ENCODE measurements around the gene USF3.
"Not testable (repeated sequence)": the region's sequence is repeated elsewhere in the genome, so short reads cannot be mapped to it uniquely, and the experiment has no call there.

Gene USF3

GRCh38 chr3:113654310-113654709 is 42.1 kb downstream of the USF3 start:
- Histone ChIP-seq H3K9me3 (ENCODE audit: insufficient read depth, low read depth, low read length) (no peaks in the 10 kb centered on the region), H3K36me3 (ENCODE audit: insufficient read depth, low read length) (peaks cover 8% of the 10 kb centered on the region; the same call in 1 of the 2 replicates), H3K4me3 (ENCODE audit: low read length) (no peak overlapping the region), H3K27ac (ENCODE audit: low read depth, low read length) (no peak overlapping the region), H3K4me1 (ENCODE audit: insufficient read depth, low read length) (no peaks in the 10 kb centered on the region), H3K27me3 (ENCODE audit: insufficient read depth, low read length) (no peaks in the 10 kb centered on the region), H3K9ac (ENCODE audit: low read depth, low read length) (no peak overlapping the region)
- 88% methylated on average over 1 of the region's 1 CpG for WGBS

- no peaks in the 10 kb centered on the region for H3K4me1 ChIP-seq (ENCODE audit: insufficient read depth, low read length)
- peaks cover 19% of the 10 kb centered on the region for H3K9me3 ChIP-seq (ENCODE audit: insufficient read depth, low read depth, low read length)
- no peak overlapping the region for H3K27ac ChIP-seq (ENCODE audit: low read depth, low read length)
- H3K36me3 ChIP-seq (ENCODE audit: insufficient read depth, low read length): no peaks in the 10 kb centered on the region
- H3K27me3 ChIP-seq (ENCODE audit: insufficient read depth, low read length): no peaks in the 10 kb centered on the region
- 96% methylated on average over 6 of the region's 6 CpGs for WGBS
- no peak overlapping the region for H3K4me3 ChIP-seq (ENCODE audit: low read length)
- H3K9ac ChIP-seq (ENCODE audit: low read depth, low read length): no peak overlapping the region
Observed at GRCh38 chr3:113649174-113649845, 47.1 kb downstream of the USF3 start.

GRCh38 chr3:113648524-113648923 is 47.9 kb downstream of the USF3 start:
- H3K27ac ChIP-seq (ENCODE audit: low read depth, low read length): no peak overlapping the region
- H3K36me3 ChIP-seq (ENCODE audit: insufficient read depth, low read length): no peaks in the 10 kb centered on the region
- H3K9ac ChIP-seq (ENCODE audit: low read depth, low read length): no peak overlapping the region
- H3K4me3 ChIP-seq (ENCODE audit: low read length): no peak overlapping the region
- H3K9me3 ChIP-seq (ENCODE audit: insufficient read depth, low read depth, low read length): peaks cover 26% of the 10 kb centered on the region
- no peaks in the 10 kb centered on the region for H3K4me1 ChIP-seq (ENCODE audit: insufficient read depth, low read length)
- no peaks in the 10 kb centered on the region for H3K27me3 ChIP-seq (ENCODE audit: insufficient read depth, low read length)

GRCh38 chr3:113643583-113643982 is 52.9 kb downstream of the USF3 start:
- Histone ChIP-seq H3K36me3 (ENCODE audit: insufficient read depth, low read length) (no peaks in the 10 kb centered on the region), H3K27me3 (ENCODE audit: insufficient read depth, low read length) (no peaks in the 10 kb centered on the region), H3K9me3 (ENCODE audit: insufficient read depth, low read depth, low read length) (peaks cover 26% of the 10 kb centered on the region), H3K27ac (ENCODE audit: low read depth, low read length) (no peak overlapping the region), H3K4me3 (ENCODE audit: low read length) (no peak overlapping the region), H3K9ac (ENCODE audit: low read depth, low read length) (no peak overlapping the region), H3K4me1 (ENCODE audit: insufficient read depth, low read length) (no peaks in the 10 kb centered on the region)
- over 99% methylated on average over 7 of the region's 7 CpGs for WGBS

- 95% methylated on average over 1 of the region's 3 CpGs for WGBS
- no peak overlapping the region for H3K9ac ChIP-seq (ENCODE audit: low read depth, low read length)
- no peak overlapping the region for H3K27ac ChIP-seq (ENCODE audit: low read depth, low read length)
- no peaks in the 10 kb centered on the region for H3K4me1 ChIP-seq (ENCODE audit: insufficient read depth, low read length)
- no peaks in the 10 kb centered on the region for H3K27me3 ChIP-seq (ENCODE audit: insufficient read depth, low read length)
- peaks cover 3% of the 10 kb centered on the region; the same call in 1 of the 2 replicates for H3K9me3 ChIP-seq (ENCODE audit: insufficient read depth, low read depth, low read length)
- no peak overlapping the region for H3K4me3 ChIP-seq (ENCODE audit: low read length)
- no peaks in the 10 kb centered on the region for H3K36me3 ChIP-seq (ENCODE audit: insufficient read depth, low read length)
Observed at GRCh38 chr3:113638910-113639309, 57.5 kb downstream of the USF3 start.

GRCh38 chr3:113637756-113638155 is 58.7 kb downstream of the USF3 start:
- Histone ChIP-seq H3K9me3 (ENCODE audit: insufficient read depth, low read depth, low read length) (no peaks in the 10 kb centered on the region), H3K36me3 (ENCODE audit: insufficient read depth, low read length) (no peaks in the 10 kb centered on the region), H3K27me3 (ENCODE audit: insufficient read depth, low read length) (no peaks in the 10 kb centered on the region), H3K9ac (ENCODE audit: low read depth, low read length) (no peak overlapping the region), H3K4me1 (ENCODE audit: insufficient read depth, low read length) (no peaks in the 10 kb centered on the region), H3K4me3 (ENCODE audit: low read length) (no peak overlapping the region), H3K27ac (ENCODE audit: low read depth, low read length) (no peak overlapping the region)
- 95% methylated on average over 14 of the region's 14 CpGs for WGBS

- not testable (repeated sequence) for H3K27me3 ChIP-seq (ENCODE audit: insufficient read depth, low read length); H3K9me3 ChIP-seq (ENCODE audit: insufficient read depth, low read depth, low read length); H3K27ac ChIP-seq (ENCODE audit: low read depth, low read length); H3K9ac ChIP-seq (ENCODE audit: low read depth, low read length); H3K36me3 ChIP-seq (ENCODE audit: insufficient read depth, low read length); H3K4me3 ChIP-seq (ENCODE audit: low read length); H3K4me1 ChIP-seq (ENCODE audit: insufficient read depth, low read length)
- 91% methylated on average over 6 of the region's 7 CpGs for WGBS
Observed at GRCh38 chr3:113636034-113636433, 60.4 kb downstream of the USF3 start.

GRCh38 chr3:113634782-113635474 is 61.5 kb downstream of the USF3 start:
- H3K36me3 ChIP-seq (ENCODE audit: insufficient read depth, low read length): no peaks in the 10 kb centered on the region
- H3K27me3 ChIP-seq (ENCODE audit: insufficient read depth, low read length): no peaks in the 10 kb centered on the region
- no peak overlapping the region for H3K9ac ChIP-seq (ENCODE audit: low read depth, low read length)
- 96% methylated on average over 8 of the region's 8 CpGs for WGBS
- no peaks in the 10 kb centered on the region for H3K9me3 ChIP-seq (ENCODE audit: insufficient read depth, low read depth, low read length)
- H3K4me3 ChIP-seq (ENCODE audit: low read length): no peak overlapping the region
- no peaks in the 10 kb centered on the region for H3K4me1 ChIP-seq (ENCODE audit: insufficient read depth, low read length)
- no peak overlapping the region for H3K27ac ChIP-seq (ENCODE audit: low read depth, low read length)

GRCh38 chr3:113631573-113631972 is 64.9 kb downstream of the USF3 start:
- Histone ChIP-seq H3K36me3 (ENCODE audit: insufficient read depth, low read length) (no peaks in the 10 kb centered on the region), H3K4me3 (ENCODE audit: low read length) (no peak overlapping the region), H3K4me1 (ENCODE audit: insufficient read depth, low read length) (no peaks in the 10 kb centered on the region), H3K9me3 (ENCODE audit: insufficient read depth, low read depth, low read length) (no peaks in the 10 kb centered on the region), H3K9ac (ENCODE audit: low read depth, low read length) (no peak overlapping the region), H3K27ac (ENCODE audit: low read depth, low read length) (no peak overlapping the region), H3K27me3 (ENCODE audit: insufficient read depth, low read length) (no peaks in the 10 kb centered on the region)
- WGBS: 89% methylated on average over 6 of the region's 6 CpGs

GRCh38 chr3:113630956-113631542 is 65.4 kb downstream of the USF3 start:
- Histone ChIP-seq H3K27ac (ENCODE audit: low read depth, low read length) (no peak overlapping the region), H3K9ac (ENCODE audit: low read depth, low read length) (no peak overlapping the region), H3K27me3 (ENCODE audit: insufficient read depth, low read length) (no peaks in the 10 kb centered on the region), H3K9me3 (ENCODE audit: insufficient read depth, low read depth, low read length) (no peaks in the 10 kb centered on the region), H3K4me1 (ENCODE audit: insufficient read depth, low read length) (no peaks in the 10 kb centered on the region), H3K4me3 (ENCODE audit: low read length) (no peak overlapping the region), H3K36me3 (ENCODE audit: insufficient read depth, low read length) (no peaks in the 10 kb centered on the region)
- 80% methylated on average over 3 of the region's 3 CpGs for WGBS

- H3K4me3 ChIP-seq (ENCODE audit: low read length): no peak overlapping the region
- no peaks in the 10 kb centered on the region for H3K9me3 ChIP-seq (ENCODE audit: insufficient read depth, low read depth, low read length)
- no peaks in the 10 kb centered on the region for H3K4me1 ChIP-seq (ENCODE audit: insufficient read depth, low read length)
- H3K36me3 ChIP-seq (ENCODE audit: insufficient read depth, low read length): no peaks in the 10 kb centered on the region
- 92% methylated on average over 16 of the region's 16 CpGs for WGBS
- no peak overlapping the region for H3K9ac ChIP-seq (ENCODE audit: low read depth, low read length)
- no peaks in the 10 kb centered on the region for H3K27me3 ChIP-seq (ENCODE audit: insufficient read depth, low read length)
- no peak overlapping the region for H3K27ac ChIP-seq (ENCODE audit: low read depth, low read length)
Observed at GRCh38 chr3:113629584-113630421, 66.6 kb downstream of the USF3 start.
